HepG2 (cell line): ENCODE measurements around the gene TAF1C. TPM values are rescaled to one million over a fixed set of nuclear protein-coding genes. Genes with fewer than 3 reads are reported as not detected.
A peak's percentile ranks its signal among the peaks of the same experiment; 100 is the strongest.

Source experiments
- GZF1 ChIP-seq: sonication (generic); formaldehyde crosslinking; IDR thresholded peaks from 2 replicates; pipeline ENCODE4 v1.5.1; 2020; ENCODE audit warnings: mild to moderate bottlenecking, missing genetic modification reagents
- HOXA3 ChIP-seq: sonication (generic); formaldehyde crosslinking; IDR thresholded peaks from 2 replicates; pipeline ENCODE4 v1.5.0; 2020; ENCODE audit warnings: missing genetic modification reagents
- JDP2 ChIP-seq: sonication (generic); formaldehyde crosslinking; IDR thresholded peaks from 2 replicates; pipeline ENCODE4 v1.8.1; 2022; ENCODE audit warnings: missing genetic modification reagents, borderline replicate concordance
- MED1 ChIP-seq: sonication (generic); formaldehyde crosslinking; IDR thresholded peaks from 2 replicates; pipeline ENCODE4 v1.4.0; 2020; ENCODE audit warnings: missing genetic modification reagents
- MED13 ChIP-seq: sonication (generic); formaldehyde crosslinking; IDR thresholded peaks from 2 replicates; pipeline ENCODE4 v1.5.0; 2020; ENCODE audit warnings: missing genetic modification reagents
- NFIC ChIP-seq: IDR thresholded peaks from 2 replicates; pipeline ENCODE4 v1.6.1; 2012; ENCODE audit warnings: mild to moderate bottlenecking, low read length, inconsistent platforms
- PHF20 ChIP-seq: sonication (generic); formaldehyde crosslinking; IDR thresholded peaks from 2 replicates; pipeline ENCODE4 v1.5.0; 2020; ENCODE audit warnings: mild to moderate bottlenecking, missing genetic modification reagents
- U2AF1 ChIP-seq: fragments of 200-400 bp; formaldehyde crosslinking; optimal IDR thresholded peaks from 2 replicates; pipeline ENCODE3; 2017; ENCODE audit warnings: mild to moderate bottlenecking, low read depth, low read length
- ZBTB7A ChIP-seq: sonication (generic); formaldehyde crosslinking; IDR thresholded peaks from 2 replicates; pipeline ENCODE4 v1.8.0; 2022; ENCODE audit warnings: mild to moderate bottlenecking, missing genetic modification reagents
- ZGPAT ChIP-seq: IDR thresholded peaks from 2 replicates; pipeline ENCODE4 v1.6.1; 2016; ENCODE audit warnings: mild to moderate bottlenecking
- ZNF615 ChIP-seq: sonication (generic); formaldehyde crosslinking; IDR thresholded peaks from 2 replicates; pipeline ENCODE4 v1.5.0; 2020; ENCODE audit warnings: mild to moderate bottlenecking, missing genetic modification reagents, borderline replicate concordance
- ZNF761 ChIP-seq: sonication (generic); formaldehyde crosslinking; conservative IDR thresholded peaks from 2 replicates; pipeline ENCODE4 v1.4.0; 2020; ENCODE audit warnings: mild to moderate bottlenecking, missing genetic modification reagents
- ZNF775 ChIP-seq: sonication (generic); formaldehyde crosslinking; IDR thresholded peaks from 2 replicates; pipeline ENCODE4 v1.4.0; 2020; ENCODE audit warnings: missing genetic modification reagents, mild to moderate bottlenecking, moderate library complexity, borderline replicate concordance
- ZSCAN12 ChIP-seq: sonication (generic); formaldehyde crosslinking; IDR thresholded peaks from 2 replicates; pipeline ENCODE4 v1.9.0; 2021; ENCODE audit warnings: mild to moderate bottlenecking, missing genetic modification reagents
- ZUFSP ChIP-seq: sonication (generic); formaldehyde crosslinking; IDR thresholded peaks from 2 replicates; pipeline ENCODE4 v1.9.0; 2021; ENCODE audit warnings: missing genetic modification reagents, mild to moderate bottlenecking, borderline replicate concordance
- polyA plus RNA-seq, 8 experiments: library from polyadenylated mRNA; depleted of rRNA in 3 of 8; stranded (reverse) in 7 of 8; unstranded in 1 of 8; fragments of >200 nt; fragmentation: Illumina TruSeq in 4 of 8; extraction: Trizol in 4 of 8; gene quantifications; 2 replicates each; pipeline versions ENCODE4 v1.2.1 to v1.2.3, GENCODE V29; 2011 to 2016; ENCODE audit warnings: low read depth in 4 of 8, missing spikeins in 1 of 8, mixed read lengths in 1 of 8; ENCODE audit not compliant: insufficient read depth in 1 of 8
- total RNA-seq, 5 experiments: library from RNA; depleted of rRNA; stranded (reverse); fragments of >200 nt; fragmentation: Illumina TruSeq; extraction: Trizol; gene quantifications; 2 replicates each; pipeline ENCODE4 v1.2.3, GENCODE V29; 2016; ENCODE audit warnings: low read depth in 1 of 5
- TF ChIP-seq, protein P1 (sequence below): sonication (generic); formaldehyde crosslinking; conservative IDR thresholded peaks from 2 replicates; pipeline ENCODE4 v1.8.0; 2022; ENCODE audit warnings: low read depth, missing genetic modification reagents
- TF ChIP-seq, protein P2 (sequence below): sonication (generic); formaldehyde crosslinking; IDR thresholded peaks from 2 replicates; pipeline ENCODE4 v1.4.0; 2020; ENCODE audit warnings: missing genetic modification reagents, borderline replicate concordance
- TF ChIP-seq, protein P3 (sequence below): sonication (generic); formaldehyde crosslinking; IDR thresholded peaks from 2 replicates; pipeline ENCODE4 v1.5.0; 2020; ENCODE audit warnings: mild to moderate bottlenecking, missing genetic modification reagents

The TAF1C gene
- total and polyA plus RNA-seq, 2 of the 13 experiments (the other 11 are each of a cell fraction or from before 2014, with no cell fraction given): 15.6 to 20.8 TPM

GRCh38 chr16:84138824-84139627, 47.8 kb downstream of the TAF1C start (continued):
- no peak for TF ChIP-seq ZUFSP (CRISPR knock-in tag)
- TF ChIP-seq, protein P1, sequence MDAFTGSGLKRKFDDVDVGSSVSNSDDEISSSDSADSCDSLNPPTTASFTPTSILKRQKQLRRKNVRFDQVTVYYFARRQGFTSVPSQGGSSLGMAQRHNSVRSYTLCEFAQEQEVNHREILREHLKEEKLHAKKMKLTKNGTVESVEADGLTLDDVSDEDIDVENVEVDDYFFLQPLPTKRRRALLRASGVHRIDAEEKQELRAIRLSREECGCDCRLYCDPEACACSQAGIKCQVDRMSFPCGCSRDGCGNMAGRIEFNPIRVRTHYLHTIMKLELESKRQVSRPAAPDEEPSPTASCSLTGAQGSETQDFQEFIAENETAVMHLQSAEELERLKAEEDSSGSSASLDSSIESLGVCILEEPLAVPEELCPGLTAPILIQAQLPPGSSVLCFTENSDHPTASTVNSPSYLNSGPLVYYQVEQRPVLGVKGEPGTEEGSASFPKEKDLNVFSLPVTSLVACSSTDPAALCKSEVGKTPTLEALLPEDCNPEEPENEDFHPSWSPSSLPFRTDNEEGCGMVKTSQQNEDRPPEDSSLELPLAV (CRISPR knock-in tag): no peak
- TF ChIP-seq, protein P2, sequence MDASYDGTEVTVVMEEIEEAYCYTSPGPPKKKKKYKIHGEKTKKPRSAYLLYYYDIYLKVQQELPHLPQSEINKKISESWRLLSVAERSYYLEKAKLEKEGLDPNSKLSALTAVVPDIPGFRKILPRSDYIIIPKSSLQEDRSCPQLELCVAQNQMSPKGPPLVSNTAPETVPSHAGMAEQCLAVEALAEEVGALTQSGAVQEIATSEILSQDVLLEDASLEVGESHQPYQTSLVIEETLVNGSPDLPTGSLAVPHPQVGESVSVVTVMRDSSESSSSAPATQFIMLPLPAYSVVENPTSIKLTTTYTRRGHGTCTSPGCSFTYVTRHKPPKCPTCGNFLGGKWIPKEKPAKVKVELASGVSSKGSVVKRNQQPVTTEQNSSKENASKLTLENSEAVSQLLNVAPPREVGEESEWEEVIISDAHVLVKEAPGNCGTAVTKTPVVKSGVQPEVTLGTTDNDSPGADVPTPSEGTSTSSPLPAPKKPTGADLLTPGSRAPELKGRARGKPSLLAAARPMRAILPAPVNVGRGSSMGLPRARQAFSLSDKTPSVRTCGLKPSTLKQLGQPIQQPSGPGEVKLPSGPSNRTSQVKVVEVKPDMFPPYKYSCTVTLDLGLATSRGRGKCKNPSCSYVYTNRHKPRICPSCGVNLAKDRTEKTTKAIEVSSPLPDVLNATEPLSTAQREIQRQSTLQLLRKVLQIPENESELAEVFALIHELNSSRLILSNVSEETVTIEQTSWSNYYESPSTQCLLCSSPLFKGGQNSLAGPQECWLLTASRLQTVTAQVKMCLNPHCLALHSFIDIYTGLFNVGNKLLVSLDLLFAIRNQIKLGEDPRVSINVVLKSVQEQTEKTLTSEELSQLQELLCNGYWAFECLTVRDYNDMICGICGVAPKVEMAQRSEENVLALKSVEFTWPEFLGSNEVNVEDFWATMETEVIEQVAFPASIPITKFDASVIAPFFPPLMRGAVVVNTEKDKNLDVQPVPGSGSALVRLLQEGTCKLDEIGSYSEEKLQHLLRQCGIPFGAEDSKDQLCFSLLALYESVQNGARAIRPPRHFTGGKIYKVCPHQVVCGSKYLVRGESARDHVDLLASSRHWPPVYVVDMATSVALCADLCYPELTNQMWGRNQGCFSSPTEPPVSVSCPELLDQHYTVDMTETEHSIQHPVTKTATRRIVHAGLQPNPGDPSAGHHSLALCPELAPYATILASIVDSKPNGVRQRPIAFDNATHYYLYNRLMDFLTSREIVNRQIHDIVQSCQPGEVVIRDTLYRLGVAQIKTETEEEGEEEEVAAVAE (CRISPR knock-in tag): peak; percentile 66; the same call in 1 of the 2 replicates
- 0 out of 2 replicates have a peak, but pooled peaks have one; percentile 50 for TF ChIP-seq MED13 (CRISPR knock-in tag)
- TF ChIP-seq MED1 (CRISPR knock-in tag): peak; percentile 80
- TF ChIP-seq ZNF615 (CRISPR knock-in tag): 0 out of 2 replicates have a peak, but pooled peaks have one; percentile 36
- TF ChIP-seq ZGPAT: peak; percentile 47; the same call in 1 of the 2 replicates
- 0 out of 2 replicates have a peak, but pooled peaks have one; percentile 42 for TF ChIP-seq ZNF761 (CRISPR knock-in tag)
- TF ChIP-seq HOXA3 (CRISPR knock-in tag): peak; percentile 92
- TF ChIP-seq ZNF775: no peak
- no peak for TF ChIP-seq ZSCAN12
- TF ChIP-seq U2AF1: no peak
- TF ChIP-seq PHF20 (CRISPR knock-in tag): no peak; the same call in 1 of the 2 replicates
- TF ChIP-seq NFIC: no peak
- TF ChIP-seq JDP2 (CRISPR knock-in tag): no peak
- TF ChIP-seq GZF1 (CRISPR knock-in tag): no peak
- TF ChIP-seq, protein P3, sequence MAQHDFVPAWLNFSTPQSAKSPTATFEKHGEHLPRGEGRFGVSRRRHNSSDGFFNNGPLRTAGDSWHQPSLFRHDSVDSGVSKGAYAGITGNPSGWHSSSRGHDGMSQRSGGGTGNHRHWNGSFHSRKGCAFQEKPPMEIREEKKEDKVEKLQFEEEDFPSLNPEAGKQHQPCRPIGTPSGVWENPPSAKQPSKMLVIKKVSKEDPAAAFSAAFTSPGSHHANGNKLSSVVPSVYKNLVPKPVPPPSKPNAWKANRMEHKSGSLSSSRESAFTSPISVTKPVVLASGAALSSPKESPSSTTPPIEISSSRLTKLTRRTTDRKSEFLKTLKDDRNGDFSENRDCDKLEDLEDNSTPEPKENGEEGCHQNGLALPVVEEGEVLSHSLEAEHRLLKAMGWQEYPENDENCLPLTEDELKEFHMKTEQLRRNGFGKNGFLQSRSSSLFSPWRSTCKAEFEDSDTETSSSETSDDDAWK (CRISPR knock-in tag): no peak
- TF ChIP-seq ZBTB7A (CRISPR knock-in tag): peak; percentile 86; the same call in 1 of the 2 replicates
